B cell (primary cell): ENCODE results near the gene RASL11A.
"Not testable (repeated sequence)": the region's sequence is repeated elsewhere in the genome, so short reads cannot be mapped to it uniquely, and the experiment has no call there.

ENCODE experiments used
- EZH2 ChIP-seq: IDR thresholded peaks from 2 replicates; pipeline ENCODE4 v1.6.1; 2012; ENCODE audit warnings: borderline replicate concordance, low read depth, mild to moderate bottlenecking, moderate library complexity, low read length; ENCODE audit not compliant: insufficient read depth, poor library complexity, severe bottlenecking
- TF ChIP-seq, protein P1 (sequence below): fragments of 200-600 bp; IDR thresholded peaks from one replicate; pipeline ENCODE4 v1.8.0; 2022; ENCODE audit warnings: antibody characterized with exemption, mild to moderate bottlenecking

DNA sequence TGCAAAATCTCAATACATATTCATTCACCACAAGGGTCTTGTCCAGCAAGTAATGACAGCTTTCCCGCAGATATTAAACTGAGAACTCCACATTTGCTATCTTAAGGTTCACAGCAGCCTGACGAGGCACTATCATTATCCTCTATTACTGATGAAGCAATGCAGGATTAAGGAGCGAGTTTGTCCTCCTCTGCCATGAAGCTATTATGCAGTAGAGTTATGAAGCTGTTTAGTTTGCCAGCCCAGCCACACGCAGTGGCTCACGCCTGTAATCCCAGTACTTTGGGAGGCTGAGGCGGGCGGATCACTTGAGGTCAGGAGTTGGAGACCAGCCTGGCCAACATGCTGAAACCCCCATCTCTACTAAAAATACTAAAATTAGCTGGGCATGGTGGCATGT is 29.8 kb downstream of the RASL11A start:
- TF ChIP-seq, protein P1, sequence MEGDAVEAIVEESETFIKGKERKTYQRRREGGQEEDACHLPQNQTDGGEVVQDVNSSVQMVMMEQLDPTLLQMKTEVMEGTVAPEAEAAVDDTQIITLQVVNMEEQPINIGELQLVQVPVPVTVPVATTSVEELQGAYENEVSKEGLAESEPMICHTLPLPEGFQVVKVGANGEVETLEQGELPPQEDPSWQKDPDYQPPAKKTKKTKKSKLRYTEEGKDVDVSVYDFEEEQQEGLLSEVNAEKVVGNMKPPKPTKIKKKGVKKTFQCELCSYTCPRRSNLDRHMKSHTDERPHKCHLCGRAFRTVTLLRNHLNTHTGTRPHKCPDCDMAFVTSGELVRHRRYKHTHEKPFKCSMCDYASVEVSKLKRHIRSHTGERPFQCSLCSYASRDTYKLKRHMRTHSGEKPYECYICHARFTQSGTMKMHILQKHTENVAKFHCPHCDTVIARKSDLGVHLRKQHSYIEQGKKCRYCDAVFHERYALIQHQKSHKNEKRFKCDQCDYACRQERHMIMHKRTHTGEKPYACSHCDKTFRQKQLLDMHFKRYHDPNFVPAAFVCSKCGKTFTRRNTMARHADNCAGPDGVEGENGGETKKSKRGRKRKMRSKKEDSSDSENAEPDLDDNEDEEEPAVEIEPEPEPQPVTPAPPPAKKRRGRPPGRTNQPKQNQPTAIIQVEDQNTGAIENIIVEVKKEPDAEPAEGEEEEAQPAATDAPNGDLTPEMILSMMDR = not testable (repeated sequence)
- not testable (repeated sequence) for TF ChIP-seq EZH2
